Immature natural killer cell (primary cell): ENCODE data around the gene ZDHHC5. TPM values are rescaled to one million over a fixed set of nuclear protein-coding genes. Genes with fewer than 3 reads are reported as not detected.
A peak's percentile ranks its signal among the peaks of the same experiment; 100 is the strongest.
"Not testable (repeated sequence)": the region's sequence is repeated elsewhere in the genome, so short reads cannot be mapped to it uniquely, and the experiment has no call there.

Experiments used
- DNase-seq, 3 donors: peaks; one replicate each; pipeline ENCODE4 v3.0.0; 2022; ENCODE audit warnings: mixed read lengths in 1 of 3
- H3K27ac Mint-ChIP-seq, 6 donors: one replicate each; pipeline ENCODE4 v1.8.0; 2020; ENCODE audit warnings: mixed read lengths in 6 of 6, mild to moderate bottlenecking in 5 of 6, inconsistent platforms in 4 of 6, moderate library complexity in 3 of 6
- H3K27me3 Mint-ChIP-seq, 3 donors: one replicate each; pipeline ENCODE4 v1.8.0; 2020 to 2021; ENCODE audit warnings: low read depth in 3 of 3, mild to moderate bottlenecking in 3 of 3, mixed read lengths in 3 of 3, moderate library complexity in 3 of 3, inconsistent platforms in 1 of 3
- H3K36me3 Mint-ChIP-seq, 3 donors: one replicate each; pipeline ENCODE4 v1.8.0; 2020; ENCODE audit warnings: mixed read lengths in 3 of 3, inconsistent platforms in 2 of 3, mild to moderate bottlenecking in 2 of 3
- H3K4me1 Mint-ChIP-seq, 2 donors: one replicate each; pipeline ENCODE4 v1.8.0; 2020; ENCODE audit warnings: inconsistent platforms in 2 of 2, mild to moderate bottlenecking in 2 of 2, mixed read lengths in 2 of 2, moderate library complexity in 1 of 2
- H3K4me3 Mint-ChIP-seq, 5 donors: one replicate each; pipeline ENCODE4 v1.8.0; 2020; ENCODE audit warnings: mild to moderate bottlenecking in 5 of 5, mixed read lengths in 5 of 5, inconsistent platforms in 3 of 5, moderate library complexity in 3 of 5
- H3K9me3 Mint-ChIP-seq, 6 donors: one replicate each; pipeline ENCODE4 v1.8.0; 2020; ENCODE audit warnings: mild to moderate bottlenecking in 6 of 6, mixed read lengths in 6 of 6, inconsistent platforms in 4 of 6, moderate library complexity in 3 of 6
- polyA plus RNA-seq, 3 donors: library from polyadenylated mRNA; unstranded; fragments of 300-500 nt; fragmentation: Illumina TruSeq; gene quantifications; one replicate each; pipeline ENCODE4 v1.2.3, GENCODE V29; 2021

Gene ZDHHC5
- polyA plus RNA-seq, 3 donors from 2014 or later, result 19.0 to 46.8 (median 24.3) TPM

- no peak for DNase-seq
- Mint-ChIP-seq H3K36me3 (peaks cover 8 to 22% (median 17%) of the 10 kb centered on the region in 3 donors), H3K9me3 (no peaks in the 10 kb centered on the region), H3K4me3 (no peak overlapping the region), H3K27me3 (peaks cover 15 to 21% (median 16%) of the 10 kb centered on the region in 3 donors), H3K27ac (no peak overlapping the region), H3K4me1 (peaks cover 22 to 30% of the 10 kb centered on the region in 2 donors)
These were observed 5.0 kb upstream of the ZDHHC5 start for GRCh38 chr11:57662893-57663292.

DNA sequence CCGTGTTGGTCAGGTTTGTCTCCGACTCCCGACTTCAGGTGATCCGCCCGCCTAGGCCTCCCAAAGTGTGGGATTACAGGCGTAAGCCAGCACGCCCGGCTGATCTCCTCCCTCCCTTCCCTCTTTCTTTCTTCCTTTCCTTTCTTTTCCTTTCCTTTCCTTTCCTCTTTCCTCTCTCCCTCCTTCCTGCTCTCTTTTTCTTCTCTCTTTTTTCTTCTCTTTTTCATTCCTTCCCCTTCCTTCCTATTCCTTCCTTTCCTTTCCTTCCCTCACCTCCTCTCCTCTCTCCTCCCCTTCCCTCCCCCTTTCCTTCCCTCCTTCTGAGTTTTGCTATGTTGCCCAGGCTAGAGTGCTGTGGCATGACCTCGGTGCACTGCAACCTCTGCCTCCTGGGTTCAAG lies 3.9 kb upstream of the ZDHHC5 start:
- Mint-ChIP-seq H3K27ac (no peak overlapping the region), H3K9me3 (no peaks in the 10 kb centered on the region), H3K36me3 (peaks cover 8 to 22% (median 17%) of the 10 kb centered on the region in 3 donors), H3K4me1 (peaks cover 20 to 28% of the 10 kb centered on the region in 2 donors), H3K27me3 (peaks cover 17 to 31% (median 23%) of the 10 kb centered on the region in 3 donors), H3K4me3 (no peak overlapping the region)
- DNase-seq, result no peak

GRCh38 chr11:57667117-57667735 lies 688 bp upstream of the ZDHHC5 start:
- H3K27ac Mint-ChIP-seq, result peak overlapping the region; percentile 97 to 100 (median 99)
- peak; percentile 96 to 98 (median 98) for DNase-seq
- H3K9me3 Mint-ChIP-seq, result no peaks in the 10 kb centered on the region
- peak overlapping the region; percentile 89 to 94 (median 92) for H3K4me3 Mint-ChIP-seq
- H3K36me3 Mint-ChIP-seq, result peaks cover 6 to 7% (median 6%) of the 10 kb centered on the region in 3 donors
- H3K4me1 Mint-ChIP-seq, result peaks cover 39 to 47% of the 10 kb centered on the region in 2 donors
- peaks cover 17 to 32% (median 25%) of the 10 kb centered on the region in 3 donors for H3K27me3 Mint-ChIP-seq

- peak overlapping the region; percentile 97 to 100 (median 100) for H3K27ac Mint-ChIP-seq
These were observed 494 bp downstream of the ZDHHC5 start for GRCh38 chr11:57668434-57668782.

GRCh38 chr11:57674251-57674650 lies 6.3 kb downstream of the ZDHHC5 start:
- Mint-ChIP-seq H3K9me3 (no peaks in the 10 kb centered on the region), H3K27ac (peak overlapping the region in 3 of 6 donors; percentile 8 to 32 (median 9)), H3K27me3 (peaks cover 0 to 3% (median 3%) of the 10 kb centered on the region in 3 donors), H3K4me3 (no peak overlapping the region), H3K4me1 (peaks cover 47 to 84% of the 10 kb centered on the region in 2 donors), H3K36me3 (peaks cover 11 to 19% (median 13%) of the 10 kb centered on the region in 3 donors)
- no peak for DNase-seq

More at GRCh38 chr11:57668434-57668782, 494 bp downstream of the ZDHHC5 start:
- Mint-ChIP-seq H3K36me3 (peaks cover 0 to 9% (median 6%) of the 10 kb centered on the region in 3 donors), H3K27me3 (peaks cover 18 to 32% (median 25%) of the 10 kb centered on the region in 3 donors), H3K9me3 (no peaks in the 10 kb centered on the region), H3K4me3 (peak overlapping the region; percentile 89 to 94 (median 92)), H3K4me1 (peaks cover 43 to 58% of the 10 kb centered on the region in 2 donors)
- no peak for DNase-seq

GRCh38 chr11:57675176-57675941 lies 7.4 kb downstream of the ZDHHC5 start:
- Mint-ChIP-seq H3K27ac (peak overlapping the region in 3 of 6 donors; percentile 8 to 31 (median 11)), H3K4me1 (peaks cover 45 to 80% of the 10 kb centered on the region in 2 donors), H3K9me3 (no peaks in the 10 kb centered on the region), H3K27me3 (peaks cover 0 to 3% (median 3%) of the 10 kb centered on the region in 3 donors), H3K36me3 (peaks cover 11 to 19% (median 13%) of the 10 kb centered on the region in 3 donors), H3K4me3 (no peak overlapping the region)
- no peak for DNase-seq

- Mint-ChIP-seq H3K9me3 (no peaks in the 10 kb centered on the region), H3K4me1 (peaks cover 48 to 63% of the 10 kb centered on the region in 2 donors), H3K27ac (no peak overlapping the region), H3K36me3 (peaks cover 15 to 28% (median 17%) of the 10 kb centered on the region in 3 donors), H3K27me3 (peaks cover 2 to 3% (median 2%) of the 10 kb centered on the region in 3 donors), H3K4me3 (no peak overlapping the region)
- DNase-seq, result no peak
These were observed 11.5 kb downstream of the ZDHHC5 start for GRCh38 chr11:57679396-57679795.

DNA sequence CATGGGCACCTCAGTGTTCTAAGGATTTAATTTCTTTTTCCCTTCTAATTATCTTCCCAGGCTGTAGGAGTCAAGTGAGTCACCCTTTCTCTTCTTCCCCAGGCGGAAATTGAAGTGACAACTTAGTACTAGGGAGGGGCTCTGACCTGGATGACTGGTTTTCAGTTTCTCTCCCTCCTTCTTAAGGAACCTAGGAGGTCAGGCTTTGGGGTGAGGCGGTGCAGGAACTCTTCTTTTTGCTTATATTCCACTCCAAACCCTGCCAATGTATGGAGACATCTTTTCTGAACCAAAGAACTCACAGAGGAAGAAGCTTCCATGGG lies 12.6 kb downstream of the ZDHHC5 start:
- Mint-ChIP-seq H3K4me3 (no peak overlapping the region), H3K9me3 (no peaks in the 10 kb centered on the region), H3K36me3 (peaks cover 13 to 27% (median 14%) of the 10 kb centered on the region in 3 donors), H3K27ac (peak overlapping the region in 1 of 6 donors; percentile 34), H3K4me1 (peaks cover 43 to 52% of the 10 kb centered on the region in 2 donors), H3K27me3 (peaks cover 0 to 2% (median 2%) of the 10 kb centered on the region in 3 donors)
- no peak for DNase-seq

- peaks cover 36 to 45% of the 10 kb centered on the region in 2 donors for H3K4me1 Mint-ChIP-seq
- H3K27me3 Mint-ChIP-seq, result peaks cover 0 to 2% (median 2%) of the 10 kb centered on the region in 3 donors
- no peak overlapping the region for H3K4me3 Mint-ChIP-seq
- H3K9me3 Mint-ChIP-seq, result no peaks in the 10 kb centered on the region
- H3K27ac Mint-ChIP-seq, result peak overlapping the region in 4 of 6 donors; percentile 31 to 78 (median 45)
- H3K36me3 Mint-ChIP-seq, result peaks cover 12 to 27% (median 13%) of the 10 kb centered on the region in 3 donors
- DNase-seq, result no peak
These were observed 13.3 kb downstream of the ZDHHC5 start for GRCh38 chr11:57681168-57681567.

GRCh38 chr11:57690474-57690873 lies 22.6 kb downstream of the ZDHHC5 start:
- H3K4me3 Mint-ChIP-seq, H3K9me3 Mint-ChIP-seq, H3K27me3 Mint-ChIP-seq, H3K4me1 Mint-ChIP-seq, DNase-seq: not testable (repeated sequence)
- H3K36me3 Mint-ChIP-seq, result peaks cover 23 to 39% (median 33%) of the 10 kb centered on the region in 3 donors
- H3K27ac Mint-ChIP-seq, result peak overlapping the region in 1 of 6 donors; percentile 28

DNA sequence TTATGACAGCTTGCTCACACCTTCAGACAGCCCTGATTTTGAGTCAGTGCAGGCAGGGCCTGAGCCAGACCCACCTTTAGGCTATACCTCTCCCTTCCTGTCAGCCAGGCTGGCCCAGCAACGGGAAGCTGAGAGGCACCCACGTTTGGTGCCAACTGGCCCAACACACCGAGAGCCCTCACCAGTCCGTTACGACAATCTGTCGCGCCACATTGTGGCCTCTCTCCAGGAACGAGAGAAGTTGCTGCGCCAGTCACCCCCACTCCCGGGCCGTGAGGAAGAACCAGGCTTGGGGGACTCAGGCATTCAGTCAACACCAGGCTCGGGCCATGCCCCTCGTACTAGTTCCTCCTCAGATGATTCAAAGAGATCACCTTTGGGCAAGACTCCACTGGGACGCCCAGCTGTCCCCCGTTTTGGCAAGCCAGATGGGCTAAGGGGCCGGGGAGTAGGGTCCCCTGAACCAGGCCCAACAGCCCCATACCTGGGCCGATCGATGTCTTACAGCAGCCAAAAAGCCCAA lies 31.0 kb downstream of the ZDHHC5 start:
- no peaks in the 10 kb centered on the region for H3K4me1 Mint-ChIP-seq
- peaks cover 5 to 30% (median 16%) of the 10 kb centered on the region in 3 donors for H3K36me3 Mint-ChIP-seq
- H3K9me3 Mint-ChIP-seq, result no peaks in the 10 kb centered on the region
- H3K4me3 Mint-ChIP-seq, result no peak overlapping the region
- DNase-seq, result no peak
- H3K27me3 Mint-ChIP-seq, result peaks cover 0 to 4% (median 0%) of the 10 kb centered on the region in 3 donors
- H3K27ac Mint-ChIP-seq, result no peak overlapping the region

DNA sequence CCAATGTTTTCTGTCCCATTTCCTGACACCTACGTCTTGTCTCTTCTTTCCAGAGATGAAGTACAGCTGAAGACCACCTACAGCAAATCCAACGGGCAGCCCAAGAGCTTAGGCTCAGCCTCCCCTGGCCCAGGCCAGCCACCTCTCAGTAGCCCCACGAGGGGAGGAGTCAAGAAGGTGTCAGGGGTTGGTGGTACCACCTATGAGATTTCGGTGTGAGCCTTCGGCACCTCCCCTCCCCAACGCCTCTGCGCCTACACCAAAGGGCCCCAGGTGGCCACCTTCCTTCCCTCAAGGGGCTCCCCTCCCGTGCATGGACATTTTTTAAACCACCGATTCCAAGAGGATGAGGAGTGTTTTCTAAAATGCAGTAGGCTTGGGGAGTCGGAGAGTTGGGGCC lies 31.9 kb downstream of the ZDHHC5 start:
- H3K27ac Mint-ChIP-seq, result no peak overlapping the region
- H3K4me1 Mint-ChIP-seq, result no peaks in the 10 kb centered on the region
- H3K4me3 Mint-ChIP-seq, result no peak overlapping the region
- no peak for DNase-seq
- H3K27me3 Mint-ChIP-seq, result peaks cover 0 to 4% (median 0%) of the 10 kb centered on the region in 3 donors
- peaks cover 5 to 37% (median 22%) of the 10 kb centered on the region in 3 donors for H3K36me3 Mint-ChIP-seq
- H3K9me3 Mint-ChIP-seq, result no peaks in the 10 kb centered on the region

DNA sequence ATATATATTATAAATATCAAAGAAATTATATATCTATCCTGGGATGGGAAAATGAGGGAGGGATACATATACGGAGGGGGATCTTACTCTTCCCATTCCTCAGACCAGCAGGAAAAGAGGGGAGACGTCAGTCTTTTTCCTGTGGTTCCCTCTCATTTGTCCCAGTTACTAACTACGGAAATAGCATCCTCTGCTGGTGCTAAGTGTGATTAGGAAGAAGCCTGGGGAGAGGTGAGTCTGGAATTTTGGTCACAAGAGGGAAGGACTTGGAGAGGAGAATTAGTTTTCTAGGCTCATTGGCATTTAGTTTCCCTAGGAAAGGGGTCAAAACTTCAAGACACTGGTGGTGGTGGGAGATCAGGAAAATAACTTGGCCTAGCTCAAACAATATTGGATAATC lies 32.5 kb downstream of the ZDHHC5 start:
- H3K9me3 Mint-ChIP-seq, result no peaks in the 10 kb centered on the region
- DNase-seq, result no peak
- H3K27me3 Mint-ChIP-seq, result peaks cover 0 to 4% (median 0%) of the 10 kb centered on the region in 3 donors
- no peaks in the 10 kb centered on the region for H3K4me1 Mint-ChIP-seq
- peaks cover 5 to 40% (median 22%) of the 10 kb centered on the region in 3 donors for H3K36me3 Mint-ChIP-seq
- no peak overlapping the region for H3K4me3 Mint-ChIP-seq
- H3K27ac Mint-ChIP-seq, result peak overlapping the region in 1 of 6 donors; percentile 77

- no peak overlapping the region for H3K4me3 Mint-ChIP-seq
- peaks cover 3 to 4% of the 10 kb centered on the region in 2 donors for H3K4me1 Mint-ChIP-seq
- H3K27me3 Mint-ChIP-seq, result peaks cover 0 to 2% (median 0%) of the 10 kb centered on the region in 3 donors
- peaks cover 5 to 29% (median 12%) of the 10 kb centered on the region in 3 donors for H3K36me3 Mint-ChIP-seq
- DNase-seq, result no peak
- H3K9me3 Mint-ChIP-seq, result no peaks in the 10 kb centered on the region
- no peak overlapping the region for H3K27ac Mint-ChIP-seq
These were observed 35.4 kb downstream of the ZDHHC5 start for GRCh38 chr11:57703341-57703740.
